CD4-positive, alpha-beta T cell treated with Interleukin-15 for 1 hour (primary cell): Measurements from ENCODE around the gene LYZL2.

Experiments
- DNase-seq: peaks from one replicate; pipeline ENCODE4 v3.0.0-alpha.2; 2020

The LYZL2 gene

DNA sequence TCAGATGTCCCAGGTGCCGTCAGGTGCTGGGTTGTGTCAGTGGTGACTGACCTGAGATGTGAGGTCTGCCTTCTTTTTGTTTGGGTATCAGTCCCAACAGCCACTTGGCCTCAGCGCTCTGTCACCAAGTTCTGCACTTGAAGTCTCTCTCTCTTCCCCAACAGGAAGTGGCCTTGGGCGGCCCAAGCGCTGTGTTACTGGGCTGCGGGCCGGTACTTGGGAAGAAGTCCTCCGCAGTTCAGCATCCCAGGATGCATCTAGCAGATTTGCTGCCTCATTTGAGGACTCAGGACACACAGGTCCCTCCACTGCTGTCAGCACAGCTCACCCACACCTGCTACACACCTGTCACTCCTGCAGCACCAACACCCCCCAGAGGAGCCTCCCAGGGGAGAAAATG lies 40.1 kb downstream of the LYZL2 start:
- peak; percentile 31 for DNase-seq

DNA sequence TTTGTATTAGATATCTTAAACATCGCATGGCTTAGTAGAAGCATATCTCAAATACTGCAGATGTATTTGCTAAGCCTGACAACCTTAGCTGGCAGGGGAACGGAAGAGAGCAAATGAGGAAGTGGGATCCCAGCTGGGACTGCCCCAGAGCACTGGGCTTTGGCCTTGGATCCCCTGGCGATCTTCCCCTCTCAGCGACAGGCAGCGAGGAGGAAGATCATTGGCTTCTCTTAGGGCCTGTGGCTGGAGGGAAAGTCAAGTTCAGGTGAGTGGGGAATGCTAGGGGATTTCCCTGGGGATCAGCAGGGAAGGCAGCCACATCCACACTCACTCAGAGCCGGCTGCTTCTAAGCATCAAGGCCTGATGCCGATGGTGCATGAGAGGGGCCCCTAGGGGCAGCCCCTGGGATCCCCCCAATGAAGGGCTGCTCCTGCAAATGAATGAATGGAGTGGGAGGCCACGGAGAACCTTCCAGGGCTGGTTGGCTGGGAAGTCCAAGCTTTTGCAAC lies 42.0 kb downstream of the LYZL2 start:
- peak; percentile 66 for DNase-seq

DNA sequence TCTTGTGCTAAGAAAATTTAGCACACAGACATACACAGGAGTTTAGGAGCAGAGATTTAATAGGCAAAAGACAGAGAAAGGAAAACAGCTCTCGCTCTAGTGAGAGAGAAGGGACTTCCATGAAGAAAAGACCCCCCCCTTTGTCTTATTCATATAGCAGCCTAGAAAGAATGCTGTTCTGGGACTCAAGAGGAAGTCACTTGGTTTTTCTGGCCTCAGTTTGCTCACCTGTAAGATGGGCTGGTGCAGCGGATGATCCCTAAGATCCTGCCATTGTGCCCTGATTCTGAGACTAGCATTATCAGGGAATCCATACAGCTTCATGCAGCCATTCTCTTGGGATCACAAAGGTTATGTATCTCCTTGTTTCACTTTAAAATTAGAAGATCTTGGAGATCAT lies 42.7 kb downstream of the LYZL2 start:
- no peak for DNase-seq

DNA sequence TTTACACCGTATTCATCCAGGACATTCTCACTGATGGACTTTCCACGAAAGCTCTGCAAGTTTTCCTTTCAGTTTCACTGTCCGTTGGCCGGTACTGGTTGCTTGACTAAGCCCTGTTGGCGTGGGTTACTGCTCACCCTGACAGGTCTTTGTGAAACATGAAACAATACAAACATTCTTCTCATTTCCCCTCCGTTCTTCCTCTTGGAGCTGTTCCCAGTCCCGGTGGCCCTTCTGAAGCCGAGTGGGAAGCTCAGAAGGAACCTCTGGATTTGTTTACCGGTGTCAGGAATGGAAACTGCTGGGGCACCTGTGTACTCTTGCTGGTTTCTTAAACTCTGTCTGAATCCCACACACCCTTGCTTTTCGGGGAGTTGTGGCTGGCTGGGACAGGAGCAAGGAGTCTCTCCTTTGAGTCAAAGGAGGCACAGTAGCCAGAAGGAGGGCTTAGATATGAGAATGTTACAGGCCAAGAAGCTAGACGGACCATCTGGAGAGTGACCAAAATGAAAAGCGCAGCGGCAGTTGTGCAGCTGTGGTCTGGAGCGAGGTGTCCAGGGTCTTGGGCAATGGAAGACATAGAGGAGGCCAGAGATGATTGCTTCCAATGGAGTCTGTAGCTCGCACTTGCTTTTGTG lies 45.7 kb downstream of the LYZL2 start:
- peak; percentile 28 for DNase-seq

DNA sequence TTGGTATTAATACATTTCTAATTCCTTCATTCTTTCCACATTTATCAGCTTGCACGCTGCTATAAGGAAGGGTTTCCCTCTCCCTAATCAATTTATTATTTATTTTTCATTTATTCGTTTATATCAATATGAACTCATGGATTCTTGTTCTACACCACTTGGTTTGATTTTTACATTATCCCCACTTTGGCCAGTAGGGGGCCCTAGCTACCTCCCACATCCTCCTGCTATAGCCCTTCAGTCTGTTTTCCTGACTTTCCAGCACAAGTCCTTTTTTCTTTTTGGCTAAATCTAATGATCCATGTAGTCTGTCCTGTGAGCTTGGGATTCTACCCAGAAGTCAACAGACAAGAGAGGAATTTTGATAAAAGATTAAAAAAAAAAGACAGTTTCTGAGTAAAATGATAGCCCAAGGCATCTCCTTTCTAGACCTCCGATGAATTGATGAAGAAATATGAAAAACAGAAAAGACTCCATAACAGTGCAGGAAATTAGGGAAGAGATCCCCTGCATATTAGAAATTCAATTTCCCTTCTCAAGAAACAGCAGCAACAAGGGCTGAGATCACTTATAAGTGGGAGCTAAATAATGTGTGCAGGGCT lies 47.7 kb downstream of the LYZL2 start:
- DNase-seq: no peak

DNA sequence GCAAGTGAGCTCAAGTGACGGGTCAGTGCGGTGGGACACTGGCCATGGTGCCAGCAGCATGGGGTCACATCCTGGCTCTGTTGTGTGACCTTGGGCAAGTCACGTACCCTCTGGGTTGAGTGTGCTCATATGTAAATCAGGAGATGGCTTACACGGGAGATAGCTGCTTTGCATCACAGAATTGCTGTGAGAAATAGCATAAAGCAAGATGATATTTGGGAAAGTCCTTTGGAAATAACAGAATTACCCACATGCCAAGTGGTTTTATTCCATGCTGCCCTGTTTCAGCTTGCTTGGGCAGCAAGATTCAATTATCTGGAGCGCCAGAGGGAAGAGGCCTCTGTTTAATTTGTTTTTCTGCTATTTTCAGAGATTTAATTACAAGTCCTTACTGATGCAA lies 48.9 kb downstream of the LYZL2 start:
- no peak for DNase-seq

DNA sequence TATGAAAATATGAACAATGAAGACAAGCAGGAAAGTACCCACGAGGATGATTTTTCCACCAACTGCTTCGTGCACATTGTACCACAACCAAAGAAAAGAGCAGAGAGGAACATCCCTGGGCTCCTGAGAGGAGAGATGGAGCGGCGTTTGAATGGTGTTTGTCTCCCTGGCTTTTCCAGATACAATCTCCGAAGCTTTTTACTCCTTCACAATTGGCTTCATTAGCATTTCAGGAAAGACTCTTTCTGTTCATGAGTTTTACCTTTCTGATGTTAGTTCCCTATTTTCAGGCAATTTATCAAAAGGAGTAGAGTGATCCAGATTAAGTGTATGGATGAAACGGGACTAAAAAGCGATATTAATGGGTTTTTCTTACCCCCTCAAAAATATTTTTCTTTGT lies 49.3 kb downstream of the LYZL2 start:
- no peak for DNase-seq

DNA sequence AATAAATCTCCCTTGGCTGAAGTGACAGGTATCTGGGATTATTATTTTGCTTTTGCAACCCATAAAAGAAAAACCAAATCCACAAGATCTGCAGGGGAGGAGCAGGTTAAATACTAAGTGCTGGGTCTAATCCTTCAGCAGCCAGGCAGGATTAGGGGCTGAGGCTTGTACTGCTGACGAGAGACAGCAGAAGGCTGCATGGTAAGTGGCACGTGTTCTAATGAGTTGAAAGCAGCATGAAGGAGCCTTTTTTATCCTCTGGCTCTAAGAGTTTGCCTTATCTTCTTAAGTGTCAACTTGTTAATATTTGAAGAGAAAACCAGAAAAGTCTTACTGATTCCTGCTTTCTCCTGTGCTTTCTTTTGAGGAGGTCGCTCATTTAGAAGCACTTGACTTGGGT lies 50.0 kb downstream of the LYZL2 start:
- no peak for DNase-seq

DNA sequence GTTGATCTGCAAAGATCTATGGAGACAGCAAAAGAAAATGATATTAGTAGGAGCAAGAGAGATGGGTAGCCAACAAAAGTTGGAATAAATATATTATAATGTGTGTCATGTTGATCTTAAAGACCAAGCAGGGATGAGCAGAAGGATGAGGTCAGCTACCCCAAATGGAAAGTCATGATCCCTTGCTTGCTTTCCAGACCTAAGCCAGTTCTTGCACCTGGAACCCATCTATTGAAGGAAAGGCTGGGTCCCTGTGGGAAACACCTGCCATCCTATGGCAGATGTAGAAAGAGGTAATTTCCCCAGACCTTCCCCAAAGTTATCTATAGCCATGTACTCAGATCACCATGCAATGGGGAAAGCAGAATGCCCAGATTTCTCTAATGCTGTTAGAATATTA lies 52.5 kb downstream of the LYZL2 start:
- no peak for DNase-seq

DNA sequence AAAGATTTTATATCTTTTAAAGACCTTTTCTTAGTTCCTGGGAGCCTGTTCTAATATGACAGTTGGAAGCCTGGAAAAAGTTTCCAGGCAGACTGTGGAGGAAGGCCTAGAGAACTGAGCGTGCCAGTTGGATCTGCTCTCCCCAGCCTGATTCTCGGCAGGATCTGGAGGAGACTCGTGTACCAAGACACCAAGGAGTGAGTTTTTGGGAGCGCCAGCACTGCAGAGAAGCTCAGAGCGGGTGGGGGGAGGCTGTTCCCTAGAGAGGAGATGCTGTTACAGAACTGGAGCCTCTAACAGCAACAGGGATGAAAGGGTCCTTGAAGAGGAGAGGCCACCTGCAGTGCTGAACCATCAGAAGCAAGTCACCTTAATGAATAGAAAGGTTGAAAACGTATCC lies 52.9 kb downstream of the LYZL2 start:
- DNase-seq: no peak

DNA sequence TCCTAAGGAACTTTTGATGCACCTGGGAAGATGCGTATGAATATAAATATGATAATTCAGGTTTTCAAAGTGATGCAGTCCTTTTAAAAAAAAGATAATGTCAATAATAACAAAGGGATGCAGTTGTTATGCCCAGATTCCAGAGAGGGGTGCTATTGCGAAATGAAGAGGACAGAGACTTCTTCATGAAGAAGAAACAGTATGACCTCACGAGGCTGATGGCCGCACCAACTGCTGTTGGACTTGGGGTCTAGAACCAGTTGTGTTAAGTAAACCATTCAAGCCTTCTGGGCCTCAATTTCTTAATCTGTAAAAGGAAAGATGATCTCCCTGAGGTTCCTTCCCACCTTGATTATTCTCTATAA lies 55.1 kb downstream of the LYZL2 start:
- DNase-seq: no peak

DNA sequence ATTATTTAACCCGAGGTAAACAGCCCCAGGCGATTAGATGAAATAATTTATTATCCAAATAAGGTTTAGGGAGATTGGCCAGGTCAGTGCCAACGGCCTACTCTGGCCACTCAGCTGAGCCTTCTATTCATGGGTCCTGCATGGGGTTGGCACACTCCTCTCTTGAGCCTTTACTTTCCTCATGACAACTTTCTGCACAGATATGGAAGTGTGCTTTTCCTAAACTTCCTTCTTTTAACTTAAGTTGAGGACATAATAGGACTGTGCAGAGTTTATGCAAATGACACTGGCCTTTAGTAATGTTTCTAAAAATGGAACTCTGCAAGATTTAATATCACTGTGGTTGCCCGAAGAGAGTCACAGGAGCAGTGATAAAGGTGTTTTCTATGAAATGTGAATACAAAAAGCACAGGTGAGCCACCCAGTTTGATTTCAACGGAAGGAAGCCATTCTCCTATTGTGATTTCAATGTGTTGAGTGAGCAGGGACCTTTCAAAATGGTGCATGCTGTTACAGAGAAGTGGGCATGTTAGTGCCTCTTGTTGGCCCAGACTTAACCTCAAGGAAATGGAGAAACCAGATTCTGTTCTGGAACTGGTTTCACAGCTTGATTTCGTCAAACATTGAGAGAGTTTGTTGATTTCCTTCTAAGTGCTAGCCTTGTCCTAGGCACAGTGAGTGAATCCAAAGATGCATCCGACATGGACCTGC lies 55.7 kb downstream of the LYZL2 start:
- no peak for DNase-seq

DNA sequence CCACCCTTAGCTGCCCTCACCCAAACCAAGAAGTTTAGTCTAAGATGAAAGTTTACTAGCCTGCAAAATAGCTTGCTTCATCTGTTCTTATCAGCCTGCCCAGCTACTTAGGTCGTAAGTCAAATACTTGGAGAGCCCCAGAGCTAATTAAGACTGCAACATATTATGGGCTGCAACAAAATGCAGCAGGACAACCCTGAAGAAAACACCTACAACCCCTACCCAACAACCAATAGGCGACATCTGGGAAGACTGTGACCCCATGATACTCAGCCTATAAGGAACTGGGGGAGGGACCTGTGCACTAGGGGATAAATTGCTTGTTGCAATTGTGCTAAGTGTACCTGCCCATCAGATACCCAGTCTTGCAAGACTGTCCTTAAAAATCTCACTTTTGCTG lies 64.1 kb downstream of the LYZL2 start:
- no peak for DNase-seq

DNA sequence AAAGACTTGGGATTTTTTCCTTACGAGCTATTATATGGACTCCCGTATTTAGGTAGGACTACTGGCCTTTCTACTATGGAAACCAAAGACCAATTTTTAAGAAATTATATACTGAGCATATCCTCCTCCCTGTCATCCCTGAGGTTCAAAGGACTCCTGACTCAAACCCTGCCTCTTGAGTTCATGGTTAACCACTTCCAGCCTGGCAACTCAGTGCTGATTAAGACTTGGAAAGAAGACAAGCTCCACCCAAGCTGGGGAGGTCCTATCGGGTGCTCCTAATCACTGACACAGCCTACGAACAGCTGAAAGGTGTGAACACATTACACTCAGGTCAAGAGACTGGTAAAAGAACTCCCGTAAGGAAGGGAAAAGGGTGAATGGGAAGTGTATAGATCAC lies 66.8 kb downstream of the LYZL2 start:
- no peak for DNase-seq
